Endothelial cell of umbilical vein (primary cell): Measurements from ENCODE around the gene EBF4. TPM values are rescaled to one million over a fixed set of nuclear protein-coding genes. Genes with fewer than 3 reads are reported as not detected.

ENCODE experiments used
- BruUV-seq: library from RNA; stranded (reverse); fragments of 400-500 nt; replicated peaks from 2 replicates; lab custom pipeline; 2021; lab: Mats Ljungman, UMichigan
- CTCF ChIA-PET: fragments of 300-600, 350-600 bp; sonication (Branson Sonifier 250); formaldehyde crosslinking; loops from one replicate; lab custom pipeline; 2021; ENCODE audit warnings: antibody characterized with exemption, inconsistent platforms; lab: Charles Lee
- POLR2A ChIA-PET: fragments of 300-600, 350-600 bp; sonication (Branson Sonifier 250); formaldehyde crosslinking; loops from one replicate; lab custom pipeline; 2021; ENCODE audit warnings: antibody characterized with exemption, inconsistent platforms; lab: Charles Lee
- DNase-seq: peaks from one replicate; pipeline ENCODE4 v3.0.0-alpha.2; 2011; ENCODE audit warnings: low read depth, low spot score
- FAIRE-seq: peaks from 2 replicates; lab custom pipeline; 2011; peaks lifted over from hg19 to GRCh38; lab: Jason Lieb, UNC
- H2AFZ ChIP-seq: 2 replicates; pipeline ENCODE4 v1.6.0; 2012; ENCODE audit warnings: low read depth, low read length, control low read depth, inconsistent platforms
- H3K27ac ChIP-seq: 2 replicates; pipeline ENCODE4 v1.5.1; 2011; ENCODE audit warnings: low read depth, mild to moderate bottlenecking, control low read depth, low read length, moderate library complexity; ENCODE audit not compliant: insufficient read depth
- H3K27me3 ChIP-seq, 2 experiments: 2 replicates each; pipeline versions ENCODE4 v1.6.0 to v1.6.1; 2011; ENCODE audit warnings: low read length in 2 of 2, mixed read lengths in 1 of 2; ENCODE audit not compliant: control insufficient read depth in 2 of 2, insufficient read depth in 2 of 2
- H3K36me3 ChIP-seq, 2 experiments: 2 replicates in 1 of 2; 3 replicates in 1 of 2; pipeline ENCODE4 v1.5.1; 2011; ENCODE audit warnings: low read length in 2 of 2, mild to moderate bottlenecking in 1 of 2, moderate library complexity in 1 of 2; ENCODE audit not compliant: control insufficient read depth in 2 of 2, insufficient read depth in 2 of 2; ENCODE audit errors: extremely low read depth in 1 of 2
- H3K4me1 ChIP-seq: 3 replicates; pipeline ENCODE4 v1.5.1; 2011; ENCODE audit warnings: mild to moderate bottlenecking, low read length; ENCODE audit not compliant: control insufficient read depth, insufficient read depth; ENCODE audit errors: extremely low read depth
- H3K4me2 ChIP-seq: 2 replicates; pipeline ENCODE4 v1.6.1; 2011; ENCODE audit warnings: low read length, control low read depth, mixed read lengths; ENCODE audit not compliant: insufficient read depth
- H3K4me3 ChIP-seq, 3 experiments: fragments of 200-600 bp in 1 of 3; sonication (generic), shearing (Covaris generic) in 1 of 3; replicated peaks in 1 of 3; 2 replicates each; pipeline ENCODE4 v1.5.1; 2011 to 2016; ENCODE audit warnings: control low read depth in 3 of 3, low read length in 3 of 3, mild to moderate bottlenecking in 2 of 3, inconsistent platforms in 1 of 3, low read depth in 1 of 3, moderate library complexity in 1 of 3; ENCODE audit not compliant: insufficient read depth in 1 of 3
- H3K79me2 ChIP-seq: 2 replicates; pipeline ENCODE4 v1.6.0; 2012; ENCODE audit warnings: low read length, inconsistent platforms; ENCODE audit not compliant: control insufficient read depth, insufficient read depth
- H3K9ac ChIP-seq: replicated peaks from 2 replicates; pipeline ENCODE3; 2011; ENCODE audit warnings: low read length, control low read depth; ENCODE audit not compliant: insufficient read depth; ENCODE audit errors: extremely low read depth
- H3K9me1 ChIP-seq: replicated peaks from 3 replicates; pipeline ENCODE4 v1.6.0; 2011; ENCODE audit warnings: mild to moderate bottlenecking, low read length; ENCODE audit not compliant: control insufficient read depth, insufficient read depth; ENCODE audit errors: extremely low read depth
- H3K9me3 ChIP-seq: replicated peaks from 2 replicates; pipeline ENCODE4 v1.5.1; 2012; ENCODE audit warnings: low read length, inconsistent platforms; ENCODE audit not compliant: control insufficient read depth, insufficient read depth
- H4K20me1 ChIP-seq: replicated peaks from 2 replicates; pipeline ENCODE3; 2011; ENCODE audit warnings: mild to moderate bottlenecking, low read length; ENCODE audit not compliant: control insufficient read depth, insufficient read depth; ENCODE audit errors: extremely low read depth
- CTCF ChIP-seq, 2 donors: IDR thresholded peaks; 1 replicate in 1 of 2; 2 replicates in 1 of 2; pipeline ENCODE4 v1.5.1; 2011; ENCODE audit warnings: low read length in 2 of 2, mild to moderate bottlenecking in 2 of 2, moderate library complexity in 2 of 2, control low read depth in 1 of 2, inconsistent platforms in 1 of 2, low read depth in 1 of 2; ENCODE audit not compliant: insufficient read depth in 1 of 2; ENCODE audit errors: extremely low read depth in 1 of 2
- EZH2 ChIP-seq: IDR thresholded peaks from 2 replicates; pipeline ENCODE4 v1.6.1; 2012; ENCODE audit warnings: borderline replicate concordance, low read depth, mild to moderate bottlenecking, moderate library complexity, low read length, inconsistent platforms; ENCODE audit not compliant: severe bottlenecking
- FOS ChIP-seq: IDR thresholded peaks from 2 replicates; pipeline ENCODE4 v1.6.1; 2011; ENCODE audit warnings: mild to moderate bottlenecking, low read length, moderate library complexity, borderline replicate concordance; ENCODE audit not compliant: insufficient read depth
- GATA2 ChIP-seq: IDR thresholded peaks from 2 replicates; pipeline ENCODE4 v1.7.0; 2011; ENCODE audit warnings: low read depth, mild to moderate bottlenecking, moderate library complexity, mixed read lengths, low read length; ENCODE audit not compliant: insufficient read length, insufficient read depth
- JUN ChIP-seq: IDR thresholded peaks from 2 replicates; pipeline ENCODE4 v1.6.1; 2011; ENCODE audit warnings: borderline replicate concordance, low read depth; ENCODE audit not compliant: insufficient read length, insufficient read depth
- MYC ChIP-seq: IDR thresholded peaks from one replicate; pipeline ENCODE4 v1.6.1; 2011; ENCODE audit warnings: mild to moderate bottlenecking, low read depth, low read length
- POLR2A ChIP-seq: IDR thresholded peaks from 2 replicates; pipeline ENCODE4 v1.6.1; 2012; ENCODE audit warnings: low read depth, mild to moderate bottlenecking, control low read depth, low read length
- POLR2AphosphoS5 ChIP-seq: IDR thresholded peaks from 2 replicates; pipeline ENCODE4 v1.6.1; 2012; ENCODE audit warnings: low read depth, mild to moderate bottlenecking, control low read depth, low read length, moderate library complexity; ENCODE audit not compliant: insufficient read depth
- dilution Hi-C: fragments of 300-500 bp; cut with MboI; formaldehyde crosslinking; loops from one replicate; pipeline ENCODE4 v1.15.0; 2019; ENCODE audit warnings: low sequenced_read_pairs; ENCODE audit not compliant: extremely low pct_ligation_motif_present
- intact Hi-C: fragments of 100-400 bp; cut with micrococcal nuclease; formaldehyde crosslinking; loops from one replicate; pipeline ENCODE4 v1.10.0; 2022
- polyA plus RNA-seq, 4 experiments: library from polyadenylated mRNA; depleted of rRNA in 3 of 4; stranded (reverse) in 3 of 4; unstranded in 1 of 4; fragments of >200 nt; gene quantifications; 2 replicates each; pipeline versions ENCODE4 v1.2.1 to v1.2.3, GENCODE V29; 2011 to 2012; ENCODE audit warnings: missing spikeins in 1 of 4
- total RNA-seq: library from RNA; stranded (reverse); gene quantifications from 2 replicates; pipeline ENCODE4 v1.2.3, GENCODE V29; 2021
- TF ChIP-seq, protein P1 (sequence below): IDR thresholded peaks from 2 replicates; pipeline ENCODE4 v1.6.1; 2011; ENCODE audit not compliant: insufficient read depth, insufficient read length

The EBF4 gene
- total and polyA plus RNA-seq, 2 donors (not counting 3 experiments of a cell fraction or from before 2014, with no cell fraction given): 2.7 to 3.4 TPM

- dilution Hi-C loops: no loop called here
Observed at GRCh38 chr20:2794202-2794748, 101.7 kb downstream of the EBF4 start.

More at GRCh38 chr20:2794202-2794748, 101.7 kb downstream of the EBF4 start:
- ChIA-PET CTCF (interaction anchor here (1.0 kb wide), 1 partner anchor 71 kb away, joined by 3 read pairs; no protein-coding TSS in a partner anchor), POLR2A (no interaction called here)
- FAIRE-seq (no peak), DNase-seq (no peak)
- BruUV-seq: no TSS peak
- no peaks in the 10 kb centered on the region for H3K79me2 ChIP-seq
- H3K4me2 ChIP-seq: no peak overlapping the region
- no peaks in the 10 kb centered on the region for H3K36me3 ChIP-seq
- intact Hi-C loops: no loop called here
- TF ChIP-seq CTCF (IDR thresholded peaks at IDR 0.05; ENCODE audit: extremely low read depth in 1 of 2, insufficient read depth in 1 of 2, low read depth in 1 of 2, low read length in 2 of 2) (no peak), MYC (no peak), EZH2 (no peak), FOS (no peak), GATA2 (no peak), JUN (no peak), POLR2AphosphoS5 (no peak), POLR2A (no peak)
- TF ChIP-seq, protein P1, sequence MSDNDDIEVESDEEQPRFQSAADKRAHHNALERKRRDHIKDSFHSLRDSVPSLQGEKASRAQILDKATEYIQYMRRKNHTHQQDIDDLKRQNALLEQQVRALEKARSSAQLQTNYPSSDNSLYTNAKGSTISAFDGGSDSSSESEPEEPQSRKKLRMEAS: no peak
- H3K9me1 ChIP-seq: no peaks in the 10 kb centered on the region
- peaks cover 1 to 13% of the 10 kb centered on the region in 2 experiments for H3K27me3 ChIP-seq
- no peak overlapping the region for H3K27ac ChIP-seq
- no peak overlapping the region for H2AFZ ChIP-seq
- no peak overlapping the region for H3K4me3 ChIP-seq
- H3K4me1 ChIP-seq: no peaks in the 10 kb centered on the region
- H4K20me1 ChIP-seq: no peaks in the 10 kb centered on the region
- no peak overlapping the region for H3K9ac ChIP-seq
- H3K9me3 ChIP-seq: no peaks in the 10 kb centered on the region
